GM12878 (cell line): Measurements from ENCODE around the gene CTNNA3. TPM values are rescaled to one million over a fixed set of nuclear protein-coding genes. Genes with fewer than 3 reads are reported as not detected.

ENCODE experiments used
- ATAC-seq: fragments of 200-7000 bp; cut with Tn5 transposase; 3 replicates; pipeline ENCODE4 v1.9.1; 2020; ENCODE audit warnings: mild to moderate bottlenecking, moderate library complexity
- BruUV-seq: library from RNA; stranded (reverse); fragments of 400-500 nt; replicated peaks from 2 replicates; lab custom pipeline; 2021; lab: Mats Ljungman, UMichigan
- CTCF ChIA-PET: fragments of 300-600 bp; sonication (Branson Sonifier 250); formaldehyde crosslinking; extraction: SDS; loops from one replicate; lab custom pipeline; 2021; ENCODE audit warnings: inconsistent platforms; lab: Yijun Ruan, JAX
- POLR2A ChIA-PET: fragments of 350-600 bp; formaldehyde crosslinking; extraction: SDS; loops from one replicate; lab custom pipeline; 2021; ENCODE audit warnings: inconsistent platforms; lab: Charles Lee
- RAD21 ChIA-PET: fragments of 300-600 bp; sonication (Branson Sonifier 250); formaldehyde crosslinking; loops from one replicate; lab custom pipeline; 2023; ENCODE audit warnings: antibody characterized with exemption; ENCODE audit not compliant: unreplicated experiment; lab: Charles Lee
- SMC1A ChIA-PET: fragments of 300-600 bp; sonication (Branson Sonifier 250); formaldehyde crosslinking; loops from one replicate; lab custom pipeline; 2023; ENCODE audit not compliant: unreplicated experiment, uncharacterized antibody; lab: Charles Lee
- DNase-seq: peaks from one replicate; pipeline ENCODE4 v3.0.0-alpha.2; 2011; ENCODE audit warnings: low read depth, low spot score
- FAIRE-seq: peaks from 3 replicates; lab custom pipeline; 2011; peaks lifted over from hg19 to GRCh38; lab: Jason Lieb, UNC
- H2AFZ ChIP-seq: 2 replicates; pipeline ENCODE4 v1.6.0; 2011; ENCODE audit warnings: low read depth, low read length, control low read depth; ENCODE audit not compliant: control insufficient read depth
- H3K27ac ChIP-seq: 2 replicates; pipeline ENCODE4 v1.5.1; 2011; ENCODE audit warnings: control low read depth; ENCODE audit not compliant: control insufficient read depth, insufficient read depth
- H3K27me3 ChIP-seq, 2 experiments: replicated peaks in 1 of 2; 2 replicates each; pipeline versions ENCODE4 v1.6.0 to v1.6.1; 2011; ENCODE audit warnings: low read length in 1 of 2; ENCODE audit not compliant: control insufficient read depth in 2 of 2, insufficient read depth in 2 of 2
- H3K36me3 ChIP-seq, 2 experiments: 2 replicates each; pipeline ENCODE4 v1.5.1; 2011; ENCODE audit warnings: low read length in 1 of 2; ENCODE audit not compliant: control insufficient read depth in 2 of 2, insufficient read depth in 2 of 2
- H3K4me1 ChIP-seq: 2 replicates; pipeline ENCODE4 v1.6.1; 2011; ENCODE audit warnings: mild to moderate bottlenecking, low read length, moderate library complexity, mixed read lengths; ENCODE audit not compliant: control insufficient read depth, insufficient read depth
- H3K4me2 ChIP-seq: 2 replicates; pipeline ENCODE4 v1.6.0; 2011; ENCODE audit warnings: control low read depth; ENCODE audit not compliant: control insufficient read depth, insufficient read depth
- H3K4me3 ChIP-seq: fragments of 200-600 bp; sonication (generic); 2 replicates; pipeline ENCODE4 v1.5.1; 2016
- H3K79me2 ChIP-seq: 2 replicates; pipeline ENCODE4 v1.6.0; 2011; ENCODE audit warnings: low read length; ENCODE audit not compliant: control insufficient read depth, insufficient read depth
- H3K9ac ChIP-seq: 2 replicates; pipeline ENCODE4 v1.8.0; 2011; ENCODE audit warnings: low read length, control low read depth, mixed read lengths; ENCODE audit not compliant: control insufficient read depth, insufficient read depth
- H3K9me3 ChIP-seq: replicated peaks from 3 replicates; pipeline ENCODE4 v1.5.1; 2011; ENCODE audit warnings: mild to moderate bottlenecking, low read length; ENCODE audit not compliant: control insufficient read depth, insufficient read depth
- H4K20me1 ChIP-seq: 2 replicates; pipeline ENCODE4 v1.6.0; 2011; ENCODE audit not compliant: control insufficient read depth, insufficient read depth
- CUX1 ChIP-seq: IDR thresholded peaks from 2 replicates; pipeline ENCODE4 v1.6.1; 2012; ENCODE audit warnings: improper control_type of control experiment, low read depth, low read length; ENCODE audit not compliant: insufficient replicate concordance
- HDAC2 ChIP-seq: fragments of 200-600 bp; sonication (generic); IDR thresholded peaks from 2 replicates; pipeline ENCODE4 v1.6.1; 2017
- HSF1 ChIP-seq: fragments of 150-350 bp; IDR thresholded peaks from 2 replicates; pipeline ENCODE4 v1.6.1; 2014; ENCODE audit warnings: mild to moderate bottlenecking, low read depth, low read length
- JUNB ChIP-seq: IDR thresholded peaks from 2 replicates; pipeline ENCODE4 v1.6.1; 2016; ENCODE audit warnings: antibody characterized with exemption, mild to moderate bottlenecking
- POU2F2 ChIP-seq: IDR thresholded peaks from 3 replicates; pipeline ENCODE4 v1.6.1; 2011; ENCODE audit warnings: low read depth, mild to moderate bottlenecking, low read length, borderline replicate concordance
- PRDM15 ChIP-seq: fragments of 450-650 bp; formaldehyde crosslinking; IDR thresholded peaks from 2 replicates; pipeline ENCODE4 v1.4.0; 2020; ENCODE audit warnings: mild to moderate bottlenecking, moderate library complexity
- RCOR1 ChIP-seq: conservative IDR thresholded peaks from 2 replicates; pipeline ENCODE4 v1.6.1; 2012; ENCODE audit warnings: low read depth, low read length, improper control_type of control experiment
- TAF1 ChIP-seq: IDR thresholded peaks from 2 replicates; pipeline ENCODE4 v1.6.1; 2011; ENCODE audit warnings: mild to moderate bottlenecking, low read depth, low read length, borderline replicate concordance
- TCF3 ChIP-seq: IDR thresholded peaks from 2 replicates; pipeline ENCODE4 v1.6.1; 2012; ENCODE audit warnings: low read depth, mild to moderate bottlenecking, low read length, borderline replicate concordance; ENCODE audit not compliant: insufficient read depth
- YBX1 ChIP-seq: fragments of 450-650 bp; IDR thresholded peaks from 2 replicates; pipeline ENCODE4 v1.6.1; 2016; ENCODE audit warnings: antibody characterized with exemption
- ZZZ3 ChIP-seq: IDR thresholded peaks from 2 replicates; pipeline ENCODE4 v1.6.1; 2011; ENCODE audit warnings: low read depth; ENCODE audit not compliant: control insufficient read depth, insufficient read length
- WGBS: methylation state at CpG from one replicate; pipeline ENCODE4 v1.1.6; 2016; ENCODE audit warnings: low lambda C conversion rate; ENCODE audit not compliant: insufficient replicate concordance, insufficient coverage; ENCODE audit errors: missing lambda C conversion rate; 5-methylcytosine and 5-hydroxymethylcytosine counted together
- in situ Hi-C: fragments of 300-500 bp; cut with MboI; formaldehyde crosslinking; loops from 9 replicates; pipeline ENCODE4 v1.14.3; 2018; ENCODE audit warnings: mixed read lengths
- intact Hi-C: fragments of 100-400 bp; cut with micrococcal nuclease; formaldehyde crosslinking; loops from one replicate; pipeline ENCODE4 v1.14.2; 2022; ENCODE audit not compliant: unreplicated experiment
- polyA plus RNA-seq, 11 experiments: library from polyadenylated mRNA; depleted of rRNA in 4 of 11; unstranded in 6 of 11; stranded (reverse) in 5 of 11; fragments of >200 nt; fragmentation: Nextera tagmentation in 4 of 11; fragmentation: Illumina TruSeq in 1 of 11; extraction: Ambion mirVana in 4 of 11; extraction: Trizol in 1 of 11; gene quantifications; 1 replicate in 1 of 11; 2 replicates in 10 of 11; pipeline versions ENCODE4 v1.2.1 to v1.2.3, GENCODE V29; 2011 to 2016; ENCODE audit warnings: inconsistent platforms in 2 of 11, missing spikeins in 2 of 11, low read depth in 1 of 11
- total RNA-seq, 4 experiments: library from RNA; depleted of rRNA in 3 of 4; stranded (reverse); fragments of >200 nt in 3 of 4; fragmentation: Illumina TruSeq in 1 of 4; extraction: Trizol in 1 of 4; gene quantifications; 2 replicates each; pipeline versions ENCODE4 v1.2.1 to v1.2.3, GENCODE V29; 2013 to 2021

Gene CTNNA3
- total and polyA plus RNA-seq, 10 of the 15 experiments (the other 5 are each of a cell fraction or from before 2014, with no cell fraction given): under 0.01 to 4.5 (median 0.22) TPM; not detected in 2

GRCh38 chr10:66414943-66415342, 1281.1 kb downstream of the CTNNA3 start:
- Histone ChIP-seq H4K20me1 (no peaks in the 10 kb centered on the region), H2AFZ (no peak overlapping the region), H3K9ac (no peak overlapping the region), H3K9me3 (no peaks in the 10 kb centered on the region), H3K27ac (no peak overlapping the region), H3K4me3 (no peak overlapping the region), H3K79me2 (no peaks in the 10 kb centered on the region), H3K36me3 (no peaks in the 10 kb centered on the region), H3K4me1 (no peaks in the 10 kb centered on the region), H3K27me3 (no peaks in the 10 kb centered on the region), H3K4me2 (no peak overlapping the region)
- FAIRE-seq (no peak), DNase-seq (no peak), ATAC-seq (no peak)
- in situ Hi-C loops (no loop called here), intact Hi-C loops (no loop called here)
- BruUV-seq: no TSS peak
- ChIA-PET SMC1A (no interaction called here), CTCF (no interaction called here), RAD21 (no interaction called here), POLR2A (no interaction called here)
- 0% methylated on average over 2 of the region's 2 CpGs for WGBS
- TF ChIP-seq HSF1: no peak
- TF ChIP-seq RCOR1: no peak
- no peak for TF ChIP-seq JUNB
- TF ChIP-seq PRDM15 (CRISPR knock-in tag): no peak
- TF ChIP-seq TCF3: no peak
- no peak for TF ChIP-seq POU2F2
- no peak for TF ChIP-seq ZZZ3
- TF ChIP-seq CUX1: no peak
- TF ChIP-seq HDAC2: no peak
- TF ChIP-seq YBX1: no peak
- TF ChIP-seq TAF1: no peak
